ENCODE measurements around the gene AUTS2. TPM values are rescaled to one million over a fixed set of nuclear protein-coding genes. Genes with fewer than 3 reads are reported as not detected.

Gene AUTS2
- total and polyA plus RNA-seq, 10 of the 15 experiments (the other 5 are each of a cell fraction or from before 2014, with no cell fraction given): 6.4 to 55.6 (median 21.6) TPM

DNA sequence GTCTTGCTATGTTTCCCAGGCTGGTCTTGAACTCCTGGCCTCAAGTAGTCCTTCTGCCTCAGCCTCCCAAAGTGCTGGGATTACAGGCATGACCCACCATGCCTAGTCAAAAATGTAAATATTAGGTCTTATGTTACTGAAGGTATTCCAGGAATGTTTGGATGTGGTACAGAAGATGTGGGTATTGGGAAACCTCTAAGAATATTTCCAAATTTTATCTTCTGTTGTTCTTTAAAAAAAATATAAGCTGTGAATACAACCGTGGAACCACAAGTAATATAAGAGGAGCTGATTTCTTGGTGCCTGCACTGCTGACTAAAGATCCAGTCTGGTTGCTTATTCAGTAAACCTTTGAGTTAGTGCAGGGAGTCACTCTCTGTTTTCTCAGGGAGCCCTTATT is 178.3 kb downstream of the AUTS2 start:
- Histone ChIP-seq H3K79me2 (ENCODE audit: control insufficient read depth, insufficient read depth, low read length) (peaks cover 5% of the 10 kb centered on the region), H3K4me1 (ENCODE audit: control insufficient read depth, insufficient read depth, low read length) (peaks cover 7% of the 10 kb centered on the region), H3K4me3 (no peak overlapping the region), H3K4me2 (ENCODE audit: control insufficient read depth, insufficient read depth) (no peak overlapping the region), H3K27ac (ENCODE audit: control insufficient read depth, insufficient read depth) (no peak overlapping the region), H2AFZ (ENCODE audit: control insufficient read depth, low read depth, low read length) (no peak overlapping the region), H3K36me3 (ENCODE audit: control insufficient read depth in 2 of 2, insufficient read depth in 2 of 2, low read length in 1 of 2) (no peaks in the 10 kb centered on the region), H3K9ac (ENCODE audit: control insufficient read depth, insufficient read depth, low read length) (no peak overlapping the region), H3K27me3 (replicated peaks in 1 of 2; ENCODE audit: control insufficient read depth in 2 of 2, insufficient read depth in 2 of 2, low read length in 1 of 2) (no peaks in the 10 kb centered on the region), H4K20me1 (ENCODE audit: control insufficient read depth, insufficient read depth) (no peaks in the 10 kb centered on the region), H3K9me3 (replicated peaks; ENCODE audit: control insufficient read depth, insufficient read depth, low read length) (no peaks in the 10 kb centered on the region)
- ATAC-seq (peak; percentile 6; the same call in 1 of the 3 replicates), FAIRE-seq (no peak), DNase-seq (ENCODE audit: low read depth, low spot score) (no peak)
- intact Hi-C loops (cut with micrococcal nuclease; ENCODE audit: unreplicated experiment): no loop called here
- BruUV-seq (replicated peaks): no TSS peak
- TF ChIP-seq, protein P1, sequence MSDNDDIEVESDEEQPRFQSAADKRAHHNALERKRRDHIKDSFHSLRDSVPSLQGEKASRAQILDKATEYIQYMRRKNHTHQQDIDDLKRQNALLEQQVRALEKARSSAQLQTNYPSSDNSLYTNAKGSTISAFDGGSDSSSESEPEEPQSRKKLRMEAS (IDR thresholded peaks at IDR 0.05; ENCODE audit: low read depth, low read length): no peak
- TF ChIP-seq EZH2 (IDR thresholded peaks at IDR 0.05; ENCODE audit: borderline replicate concordance, control insufficient read depth, low read depth, low read length) (no peak), POLR2AphosphoS2 (IDR thresholded peaks at IDR 0.05; ENCODE audit: low read depth, low read length) (no peak), NR2F1 (conservative IDR thresholded peaks at IDR 0.05) (no peak), SPI1 (IDR thresholded peaks at IDR 0.05; ENCODE audit: borderline replicate concordance, insufficient read depth, low read depth, low read length) (no peak), TCF7 (IDR thresholded peaks at IDR 0.05; ENCODE audit: borderline replicate concordance) (no peak), SMC3 (IDR thresholded peaks at IDR 0.05; ENCODE audit: borderline replicate concordance, low read length) (no peak), SIX5 (IDR thresholded peaks at IDR 0.05; ENCODE audit: low read depth, low read length, severe bottlenecking) (no peak), BACH1 (IDR thresholded peaks at IDR 0.05; ENCODE audit: borderline replicate concordance) (no peak), ZNF622 (IDR thresholded peaks at IDR 0.05) (no peak), MXI1 (IDR thresholded peaks at IDR 0.05; ENCODE audit: low read depth, low read length) (no peak), BRCA1 (IDR thresholded peaks at IDR 0.05; ENCODE audit: low read depth, low read length) (no peak)
- TF ChIP-seq, protein P2, sequence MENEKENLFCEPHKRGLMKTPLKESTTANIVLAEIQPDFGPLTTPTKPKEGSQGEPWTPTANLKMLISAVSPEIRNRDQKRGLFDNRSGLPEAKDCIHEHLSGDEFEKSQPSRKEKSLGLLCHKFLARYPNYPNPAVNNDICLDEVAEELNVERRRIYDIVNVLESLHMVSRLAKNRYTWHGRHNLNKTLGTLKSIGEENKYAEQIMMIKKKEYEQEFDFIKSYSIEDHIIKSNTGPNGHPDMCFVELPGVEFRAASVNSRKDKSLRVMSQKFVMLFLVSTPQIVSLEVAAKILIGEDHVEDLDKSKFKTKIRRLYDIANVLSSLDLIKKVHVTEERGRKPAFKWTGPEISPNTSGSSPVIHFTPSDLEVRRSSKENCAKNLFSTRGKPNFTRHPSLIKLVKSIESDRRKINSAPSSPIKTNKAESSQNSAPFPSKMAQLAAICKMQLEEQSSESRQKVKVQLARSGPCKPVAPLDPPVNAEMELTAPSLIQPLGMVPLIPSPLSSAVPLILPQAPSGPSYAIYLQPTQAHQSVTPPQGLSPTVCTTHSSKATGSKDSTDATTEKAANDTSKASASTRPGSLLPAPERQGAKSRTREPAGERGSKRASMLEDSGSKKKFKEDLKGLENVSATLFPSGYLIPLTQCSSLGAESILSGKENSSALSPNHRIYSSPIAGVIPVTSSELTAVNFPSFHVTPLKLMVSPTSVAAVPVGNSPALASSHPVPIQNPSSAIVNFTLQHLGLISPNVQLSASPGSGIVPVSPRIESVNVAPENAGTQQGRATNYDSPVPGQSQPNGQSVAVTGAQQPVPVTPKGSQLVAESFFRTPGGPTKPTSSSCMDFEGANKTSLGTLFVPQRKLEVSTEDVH (IDR thresholded peaks at IDR 0.05; ENCODE audit: low read depth, partially characterized antibody): no peak
- CTCF ChIA-PET: interaction anchor here (1.6 kb wide), 1 partner anchor 14 kb away, joined by 4 read pairs; no protein-coding TSS in a partner anchor
- SMC1A ChIA-PET (ENCODE audit: uncharacterized antibody, unreplicated experiment): interaction anchor here (0.6 to 5.8 kb wide), 11 partner anchors 10 to 111 kb away, joined by 3 to 59 read pairs (median 7); no protein-coding TSS in a partner anchor
- RAD21 ChIA-PET (ENCODE audit: unreplicated experiment): interaction anchor here (1.0 to 3.5 kb wide), 6 partner anchors 10 to 37 kb away, joined by 3 to 16 read pairs (median 8); no protein-coding TSS in a partner anchor
- POLR2A ChIA-PET: interaction anchor here (1.1 kb wide), 1 partner anchor 13 kb away, joined by 3 read pairs; no protein-coding TSS in a partner anchor
- 47% methylated on average over 1 of the region's 1 CpG for WGBS (ENCODE audit: insufficient coverage, insufficient replicate concordance, low lambda C conversion rate, missing lambda C conversion rate)
- in situ Hi-C loops (cut with MboI): no loop called here

Measured in GM12878 (cell line).